NCI-H146 (cell line): ENCODE results near the gene HDHD3.

Experiments used
- DNase-seq: peaks from one replicate; lab custom pipeline; 2025; lab: John Stamatoyannopoulos, UW

The HDHD3 gene

DNA sequence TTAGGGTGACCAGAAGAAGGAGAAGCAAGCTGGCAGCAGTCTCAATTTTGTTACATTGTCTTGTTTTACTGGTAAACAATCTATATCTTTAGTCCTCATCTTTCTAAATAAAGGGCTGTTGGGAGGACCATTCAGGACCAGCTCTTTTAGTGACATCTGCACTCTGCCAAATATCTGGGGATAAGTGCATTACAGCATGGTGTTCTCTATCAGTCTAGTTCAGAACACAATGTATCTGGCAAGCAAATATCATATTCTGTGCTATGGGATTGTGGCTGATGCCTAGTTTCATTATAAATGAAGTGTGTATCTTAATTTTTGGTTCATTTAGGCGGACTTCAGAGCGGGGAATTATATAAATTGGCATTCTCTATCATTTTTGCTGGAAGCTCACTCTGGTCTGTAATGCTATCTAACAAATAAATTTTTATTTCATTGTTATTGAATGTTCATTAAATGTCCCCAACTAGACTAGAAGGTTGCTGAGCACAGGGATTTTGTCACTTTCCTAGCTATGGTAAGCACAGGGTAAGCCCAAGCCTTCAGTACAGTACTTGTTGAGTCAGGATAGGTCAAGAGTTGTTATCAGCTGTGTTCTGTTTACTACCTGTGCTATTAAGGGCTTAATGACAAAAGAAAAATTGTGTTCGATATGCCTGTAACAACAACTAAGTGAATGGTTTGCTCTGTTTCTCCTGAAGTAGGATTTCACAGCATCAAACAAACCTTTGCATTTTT is 48.6 kb downstream of the HDHD3 start:
- DNase-seq, result no peak

DNA sequence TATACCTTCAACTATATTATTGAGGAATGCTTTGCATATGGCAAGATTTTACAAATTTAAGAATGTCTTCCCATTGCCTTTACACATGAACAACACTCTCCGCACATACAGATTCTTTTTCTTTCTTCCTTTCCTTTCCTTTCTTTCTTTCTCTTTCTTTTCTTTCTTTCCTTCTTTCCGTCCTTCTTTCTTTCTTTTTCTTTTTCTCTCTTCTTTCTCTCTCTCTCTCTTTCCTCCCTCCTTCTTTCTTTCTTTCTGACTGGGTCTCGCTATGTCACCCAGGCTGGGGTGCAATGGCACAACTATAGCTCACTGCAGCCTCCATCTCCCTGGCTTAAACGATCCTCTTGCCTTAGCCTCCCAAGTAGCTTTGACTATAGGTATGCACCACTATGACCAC is 50.6 kb downstream of the HDHD3 start:
- no peak for DNase-seq
